Iris pigment epithelial cell (primary cell): Measurements from ENCODE around the gene MND1.

Experiments used
- DNase-seq: peaks from one replicate; pipeline ENCODE4 v3.0.0-alpha.2; 2011; ENCODE audit warnings: low read depth

The MND1 gene, protein sequence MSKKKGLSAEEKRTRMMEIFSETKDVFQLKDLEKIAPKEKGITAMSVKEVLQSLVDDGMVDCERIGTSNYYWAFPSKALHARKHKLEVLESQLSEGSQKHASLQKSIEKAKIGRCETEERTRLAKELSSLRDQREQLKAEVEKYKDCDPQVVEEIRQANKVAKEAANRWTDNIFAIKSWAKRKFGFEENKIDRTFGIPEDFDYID

DNA sequence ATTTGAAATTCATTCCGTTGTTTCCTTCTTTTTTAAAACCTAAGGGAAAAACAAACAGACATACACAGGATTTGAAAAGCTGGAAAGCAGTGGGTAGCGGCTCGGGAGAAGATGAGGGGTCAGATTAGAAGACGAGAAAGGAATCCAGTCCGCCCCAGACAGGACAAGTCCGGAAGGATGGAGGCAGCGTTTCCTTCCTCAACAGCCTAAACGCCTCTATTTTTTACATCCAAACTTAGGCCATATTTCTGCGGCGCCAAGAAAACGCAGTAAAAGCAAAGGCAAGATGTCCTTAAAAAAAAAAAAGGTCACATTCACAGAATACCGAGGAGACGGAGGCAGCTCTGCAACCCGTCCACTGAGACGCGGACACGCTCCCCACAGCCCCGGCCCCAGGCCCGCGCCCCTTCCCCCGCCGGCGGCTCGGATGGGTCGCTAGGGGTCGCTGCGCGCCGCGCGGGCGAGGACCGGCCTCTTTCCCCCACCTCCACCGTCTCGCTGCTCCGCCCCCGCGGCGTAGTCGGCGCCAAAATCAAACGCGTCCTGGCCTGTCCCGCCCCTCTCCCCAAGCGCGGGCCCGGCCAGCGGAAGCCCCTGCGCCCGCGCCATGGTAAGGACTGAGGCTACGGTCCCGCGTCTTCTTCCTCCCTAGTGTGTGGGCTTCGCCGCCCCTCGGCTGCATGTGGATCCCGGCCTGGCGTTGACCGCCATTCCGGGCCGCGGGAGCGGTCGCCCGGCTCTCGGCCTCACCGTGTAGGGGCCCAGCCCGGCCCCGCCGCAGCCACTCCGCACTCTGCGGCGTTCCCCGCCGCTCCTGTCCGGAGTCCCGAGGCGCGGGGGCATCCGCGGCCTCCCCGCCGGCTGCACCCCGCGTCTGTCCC, at the start of gene MND1:
Gene MND1 (plus strand): TSS at position 558 of the 881 bp plus-strand sequence. CDS start 50 bp downstream, at position 608.
- peak; percentile 70 for DNase-seq

DNA sequence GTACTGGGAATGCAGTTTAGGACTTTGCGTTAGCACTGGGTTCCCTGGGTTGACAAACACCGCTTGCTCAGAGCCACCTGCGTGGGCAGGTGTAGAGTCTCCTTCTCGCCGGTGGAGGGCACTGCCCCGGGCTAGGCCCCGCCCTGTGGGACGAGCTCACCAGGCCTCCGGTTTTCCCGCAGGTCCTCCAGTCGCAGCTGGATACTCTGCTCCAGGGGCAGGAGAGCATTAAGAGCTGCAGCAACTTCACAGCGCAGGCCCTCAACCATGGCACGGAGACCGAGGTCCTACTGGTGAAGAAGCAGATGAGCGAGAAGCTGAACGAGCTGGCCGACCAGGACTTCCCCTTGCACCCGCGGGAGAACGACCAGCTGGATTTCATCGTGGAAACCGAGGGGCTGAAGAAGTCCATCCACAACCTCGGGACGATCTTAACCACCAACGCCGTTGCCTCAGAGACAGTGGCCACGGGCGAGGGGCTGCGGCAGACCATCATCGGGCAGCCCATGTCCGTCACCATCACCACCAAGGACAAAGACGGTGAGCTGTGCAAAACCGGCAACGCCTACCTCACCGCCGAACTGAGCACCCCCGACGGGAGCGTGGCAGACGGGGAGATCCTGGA, 49.2 kb upstream of the MND1 start:
- no peak for DNase-seq

DNA sequence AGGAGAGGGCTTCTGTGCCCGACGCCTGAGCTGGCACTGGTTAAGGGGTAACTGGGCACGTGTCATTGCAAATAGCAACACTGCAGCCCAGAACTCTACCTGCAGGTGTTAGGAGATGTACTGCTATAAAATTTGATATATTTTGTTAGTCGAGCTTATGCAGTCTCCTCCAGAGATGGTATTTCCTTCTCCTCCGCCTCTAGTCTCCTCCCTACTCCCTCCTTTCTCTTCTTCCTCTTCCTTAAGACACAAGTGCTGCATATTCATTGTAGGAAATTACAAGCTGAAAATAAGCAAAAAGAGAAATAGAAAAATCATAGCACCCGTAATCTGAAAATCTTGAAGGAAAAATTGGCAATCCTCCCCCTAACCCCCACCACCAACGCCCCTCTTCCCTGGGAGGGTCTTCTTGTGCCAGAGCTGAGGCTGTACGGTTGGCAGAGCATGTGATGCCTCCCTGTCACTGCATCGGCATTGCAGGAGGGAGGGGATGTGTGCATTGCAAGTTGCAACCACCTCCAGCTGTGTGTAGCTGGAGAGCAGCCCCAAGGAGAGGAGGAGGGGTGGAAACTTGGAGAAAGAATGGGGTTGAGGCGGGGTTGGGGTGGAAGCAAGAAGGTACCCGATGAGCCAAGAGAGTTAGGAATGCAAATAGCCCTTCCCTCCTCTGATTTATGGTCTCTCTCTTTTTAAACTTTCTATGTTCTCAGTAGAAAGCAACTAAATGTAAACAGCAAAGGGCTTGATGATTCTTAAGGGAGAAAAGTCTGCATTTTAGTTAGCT, 48.3 kb upstream of the MND1 start:
- peak; percentile 34 for DNase-seq

DNA sequence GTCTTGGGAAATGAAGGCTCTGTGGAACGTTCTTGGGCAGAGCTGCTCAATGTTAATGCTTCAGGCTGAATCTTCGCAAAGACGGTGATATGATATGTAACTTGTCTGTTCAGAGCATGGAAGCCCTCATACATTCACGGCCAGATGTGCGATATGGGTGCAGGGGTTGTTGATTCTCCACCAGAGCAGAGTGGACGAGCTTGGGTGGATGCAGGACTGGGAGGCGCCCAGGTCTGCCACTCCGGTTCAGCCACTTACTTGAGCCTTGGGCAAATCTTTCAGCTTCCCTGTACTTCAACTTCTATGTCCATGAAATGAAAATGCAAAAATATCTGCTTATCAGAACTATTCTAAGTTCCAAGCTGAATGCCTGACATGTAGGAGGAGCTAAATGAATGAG, 47.4 kb upstream of the MND1 start:
- no peak for DNase-seq

DNA sequence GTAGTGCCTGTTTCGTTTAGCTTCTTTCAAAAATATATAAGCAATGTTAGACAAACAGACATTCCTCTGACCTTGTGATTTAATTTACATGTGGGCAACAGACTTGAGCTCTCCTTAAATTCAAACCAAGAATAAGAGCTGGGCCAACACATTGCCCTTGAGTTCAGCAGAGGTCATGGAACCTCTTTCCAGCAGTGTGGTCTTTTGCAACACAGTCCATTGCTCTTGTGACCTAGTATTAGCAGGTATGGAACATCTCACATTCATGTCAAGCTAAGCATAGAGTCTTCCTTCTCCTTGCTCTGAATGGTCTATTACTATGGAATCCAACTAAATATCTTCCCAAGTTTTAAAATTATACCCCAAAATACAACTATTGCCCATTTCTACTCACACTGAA, 33.7 kb upstream of the MND1 start:
- no peak for DNase-seq

DNA sequence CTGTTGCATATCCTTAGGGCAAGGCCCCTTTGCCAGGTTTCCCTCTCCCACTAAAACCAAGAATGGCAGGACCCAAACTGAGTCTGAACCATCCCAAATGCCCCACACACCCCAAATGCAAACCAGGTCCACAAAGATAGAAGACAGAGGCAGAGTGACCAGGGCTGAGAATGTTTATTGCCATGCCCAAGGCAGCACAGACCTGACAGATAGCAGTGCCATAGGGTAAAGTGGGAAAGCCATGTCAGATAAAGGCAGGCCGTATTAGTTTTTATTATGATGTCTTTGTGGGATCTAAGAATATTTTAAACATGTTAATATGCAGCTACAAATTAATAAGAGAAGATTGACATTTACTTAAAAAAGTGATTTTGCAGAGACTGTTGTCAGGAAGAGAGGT, 29.6 kb upstream of the MND1 start:
- no peak for DNase-seq

DNA sequence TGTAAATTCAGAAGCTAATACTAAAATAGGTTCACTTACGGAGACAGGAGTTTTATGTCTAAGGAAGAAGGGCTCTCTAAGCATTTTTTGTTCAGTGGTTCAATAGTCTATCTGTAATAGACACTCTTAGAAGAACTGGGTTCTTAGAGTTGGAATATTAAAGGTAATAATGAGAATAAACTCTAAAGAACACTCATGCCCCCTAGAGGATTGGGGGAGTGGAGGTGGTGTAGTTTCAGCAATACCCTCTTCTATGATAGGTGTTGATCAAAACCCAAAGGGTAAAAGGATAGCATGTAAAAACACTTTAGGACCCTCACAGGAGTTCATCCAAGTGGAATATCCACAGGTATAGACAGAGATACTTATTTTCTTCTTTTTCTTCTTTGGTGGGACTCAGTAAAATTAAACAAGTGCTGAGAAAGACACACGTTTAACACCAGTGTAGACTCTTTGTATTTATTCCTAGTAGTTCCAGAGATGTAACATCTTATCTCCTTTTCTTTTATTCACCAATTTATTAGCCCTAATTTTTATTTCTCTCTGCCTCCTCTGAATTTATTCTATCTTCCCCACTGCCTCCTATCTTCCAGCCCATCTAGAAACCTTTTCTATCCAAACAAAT, 25.7 kb upstream of the MND1 start:
- DNase-seq, result peak; percentile 58

DNA sequence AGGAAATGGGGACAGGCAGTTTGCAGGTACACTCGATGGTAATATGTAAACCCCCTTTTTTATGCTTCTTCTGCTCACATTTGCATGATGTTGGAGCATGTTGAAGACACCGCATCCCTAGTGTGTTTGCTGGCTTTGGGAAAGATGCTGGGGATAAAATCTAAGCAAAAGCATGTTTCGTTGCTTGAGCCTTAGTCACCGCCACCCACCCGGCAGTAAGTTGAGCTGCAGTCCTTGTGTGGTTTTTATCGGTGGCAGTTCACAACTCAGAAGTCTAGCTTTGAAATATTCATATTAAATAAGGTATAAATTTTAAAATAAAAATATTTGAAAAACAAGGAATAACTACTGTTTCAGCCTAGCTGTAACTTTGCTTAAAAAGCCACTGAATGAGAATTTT, 21.7 kb upstream of the MND1 start:
- DNase-seq, result no peak

DNA sequence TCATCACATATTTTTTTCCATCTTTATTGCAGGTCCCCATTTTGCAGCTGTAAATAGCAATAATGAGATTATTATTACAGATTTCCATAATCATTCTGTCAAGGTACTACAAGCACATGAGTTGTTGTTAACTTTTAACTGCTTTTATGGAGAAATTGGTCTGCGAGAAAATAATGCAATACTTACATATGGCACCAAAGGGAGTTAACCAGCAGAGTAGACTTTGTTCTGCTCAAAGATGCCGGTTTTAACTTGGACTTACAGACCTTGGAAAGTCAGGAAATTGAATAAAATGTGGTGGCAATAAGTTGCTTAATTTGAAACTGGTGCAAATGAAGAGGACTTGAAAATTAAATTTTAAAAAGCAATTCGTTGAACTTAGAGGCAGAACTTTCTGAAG, 20.4 kb upstream of the MND1 start:
- no peak for DNase-seq

DNA sequence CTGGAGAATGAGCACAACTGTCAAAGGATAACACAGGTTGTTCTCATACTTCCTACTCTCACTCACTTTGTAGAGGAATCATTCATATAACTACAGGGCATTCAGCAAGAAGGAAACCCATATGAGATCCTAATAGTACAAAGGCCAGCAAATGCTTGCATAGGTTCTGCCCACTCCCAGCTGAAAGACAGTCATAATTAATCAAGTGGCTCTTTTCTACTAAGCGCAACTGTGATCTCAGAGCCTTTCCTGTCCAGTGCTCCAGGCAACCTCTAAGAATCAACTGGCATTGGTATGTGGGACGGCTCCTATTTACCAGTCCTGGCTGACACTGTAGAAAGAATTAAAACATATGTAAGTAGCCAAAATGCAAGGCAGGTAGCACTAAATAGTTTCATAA, 18.9 kb upstream of the MND1 start:
- no peak for DNase-seq

DNA sequence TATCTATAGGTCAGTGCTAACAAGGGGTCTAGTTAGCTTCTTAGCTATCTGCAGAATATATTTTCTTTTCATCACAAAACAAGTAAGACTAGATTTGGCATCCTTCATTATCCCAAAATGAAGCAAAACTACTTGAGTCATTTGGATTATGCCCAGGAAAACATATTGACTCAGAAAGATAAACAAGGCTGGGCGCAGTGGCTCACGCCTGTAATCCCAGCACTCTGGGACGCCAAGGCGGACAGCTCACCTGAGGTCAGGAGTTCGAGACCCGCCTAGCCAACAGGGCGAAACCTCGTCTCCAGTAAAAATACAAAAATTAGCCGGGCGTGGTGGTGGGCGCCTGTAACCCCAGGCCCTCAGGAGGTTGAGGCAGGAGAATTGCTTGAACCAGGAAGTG, 18.0 kb upstream of the MND1 start:
- DNase-seq, result peak; percentile 54

DNA sequence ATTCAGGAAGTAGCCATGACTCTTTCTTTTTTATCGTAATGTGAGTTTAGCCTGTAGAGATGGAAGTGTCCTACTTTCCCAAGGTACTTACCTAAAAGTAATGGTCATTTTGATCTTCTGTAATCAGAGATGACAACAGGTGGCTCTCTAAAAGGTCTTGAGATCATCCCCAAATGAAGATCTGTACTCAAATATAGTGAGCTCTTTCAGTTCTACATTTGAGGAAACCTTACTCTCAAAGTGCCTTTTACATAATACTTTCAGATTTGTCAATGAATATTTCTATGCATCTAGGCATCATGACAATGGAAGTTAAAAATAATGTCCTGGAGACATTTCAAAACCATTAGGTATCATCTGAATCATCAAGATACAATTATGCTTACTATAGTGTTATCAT, 17.2 kb upstream of the MND1 start:
- DNase-seq, result no peak

DNA sequence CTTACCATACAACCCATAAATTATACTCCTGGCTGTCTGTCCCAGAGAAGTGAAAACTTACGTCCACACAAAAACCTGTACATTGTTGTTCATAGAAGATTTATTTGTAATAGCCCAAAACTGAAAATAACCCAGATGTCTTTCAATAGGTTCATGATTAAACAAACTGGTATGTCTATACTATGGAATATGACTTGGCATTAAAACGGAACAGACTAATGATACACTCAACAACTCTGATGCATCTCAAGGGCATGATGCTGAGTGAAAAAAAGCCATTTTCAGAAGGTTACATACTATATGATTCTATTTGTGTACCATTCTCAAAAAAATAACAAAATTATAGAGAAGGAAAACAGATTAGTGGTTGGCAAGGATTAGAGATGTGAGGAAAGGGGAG, 11.6 kb upstream of the MND1 start:
- DNase-seq, result peak; percentile 59

DNA sequence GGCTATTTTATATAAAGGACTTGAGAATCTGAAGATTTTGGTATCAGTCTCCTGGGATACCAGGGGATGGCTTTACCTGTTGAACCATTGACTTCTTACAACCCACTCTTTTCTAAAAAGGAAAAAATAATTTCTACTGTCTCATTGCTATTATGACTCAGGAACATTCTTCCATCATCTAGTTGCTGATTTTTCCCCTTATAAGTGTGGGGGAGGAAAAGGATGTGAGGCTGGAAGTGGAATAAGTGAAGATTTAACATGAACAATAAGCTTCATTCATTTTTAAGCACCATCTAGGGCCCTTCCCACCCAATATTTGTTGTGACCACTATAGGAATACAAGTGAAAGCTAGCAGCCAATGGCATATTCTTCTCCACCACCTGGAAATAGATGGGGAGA, 10.6 kb upstream of the MND1 start:
- DNase-seq, result no peak

DNA sequence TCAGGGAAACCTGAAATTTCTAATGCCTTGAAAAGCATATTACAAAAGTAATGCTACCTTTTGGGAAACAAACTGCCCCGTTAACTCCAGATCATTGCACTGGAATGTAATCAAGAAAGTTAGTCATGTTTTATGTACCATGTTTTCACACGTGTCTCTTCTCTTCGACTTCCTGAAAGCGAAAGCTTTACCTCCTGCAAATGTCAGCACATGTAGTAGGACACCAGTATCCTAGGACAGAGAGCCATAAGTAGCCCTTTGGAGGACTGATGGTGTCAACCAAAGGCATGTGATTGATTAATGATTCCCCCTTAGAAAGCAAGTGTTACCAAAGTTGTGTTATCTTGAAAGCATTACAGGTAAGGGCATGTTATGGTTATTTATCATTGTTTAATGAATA, 8.8 kb upstream of the MND1 start:
- peak; percentile 67 for DNase-seq

DNA sequence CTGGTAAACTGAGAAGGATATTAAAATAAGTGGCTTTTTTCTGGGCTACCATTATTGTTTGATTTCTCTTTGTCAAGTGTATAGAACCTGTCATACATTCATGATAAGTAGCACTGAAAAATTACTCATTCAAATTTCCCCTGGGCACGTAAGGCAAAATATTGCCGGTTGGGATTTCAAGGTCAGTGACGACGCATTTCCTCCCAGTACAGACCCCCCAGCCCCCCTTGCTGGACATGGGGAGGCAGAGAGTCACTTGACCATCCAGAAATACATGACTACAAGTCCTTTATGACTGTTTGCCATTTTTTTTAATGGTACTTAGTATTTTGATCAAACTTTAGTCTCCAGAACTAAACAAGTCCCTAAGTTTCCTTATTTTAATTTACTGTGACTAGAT, 6.8 kb upstream of the MND1 start:
- no peak for DNase-seq

DNA sequence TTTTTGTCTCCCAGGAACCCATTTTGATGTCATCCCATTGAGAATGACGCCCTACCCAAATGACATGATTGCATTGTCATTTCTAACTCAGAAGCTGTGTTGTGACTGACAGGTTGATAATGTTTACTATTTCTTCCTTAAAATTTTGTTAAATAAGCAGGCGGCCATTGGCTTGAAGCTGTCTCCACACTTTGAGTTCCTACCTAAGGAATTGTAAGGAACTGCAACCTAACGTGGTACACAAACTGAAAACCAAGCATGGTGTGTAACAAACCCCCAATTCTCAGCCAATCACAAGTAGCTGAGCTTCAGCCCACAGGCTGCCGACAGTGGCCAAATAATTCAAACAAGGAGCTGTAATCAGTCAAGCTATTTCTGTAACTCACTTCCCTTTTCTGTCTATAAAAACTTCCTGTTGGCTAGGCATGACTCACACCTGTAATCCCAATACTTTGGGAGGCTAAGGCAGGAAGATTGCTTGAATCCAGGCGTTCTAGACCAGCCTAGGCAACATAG, 2.9 kb upstream of the MND1 start:
- DNase-seq, result peak; percentile 71

DNA sequence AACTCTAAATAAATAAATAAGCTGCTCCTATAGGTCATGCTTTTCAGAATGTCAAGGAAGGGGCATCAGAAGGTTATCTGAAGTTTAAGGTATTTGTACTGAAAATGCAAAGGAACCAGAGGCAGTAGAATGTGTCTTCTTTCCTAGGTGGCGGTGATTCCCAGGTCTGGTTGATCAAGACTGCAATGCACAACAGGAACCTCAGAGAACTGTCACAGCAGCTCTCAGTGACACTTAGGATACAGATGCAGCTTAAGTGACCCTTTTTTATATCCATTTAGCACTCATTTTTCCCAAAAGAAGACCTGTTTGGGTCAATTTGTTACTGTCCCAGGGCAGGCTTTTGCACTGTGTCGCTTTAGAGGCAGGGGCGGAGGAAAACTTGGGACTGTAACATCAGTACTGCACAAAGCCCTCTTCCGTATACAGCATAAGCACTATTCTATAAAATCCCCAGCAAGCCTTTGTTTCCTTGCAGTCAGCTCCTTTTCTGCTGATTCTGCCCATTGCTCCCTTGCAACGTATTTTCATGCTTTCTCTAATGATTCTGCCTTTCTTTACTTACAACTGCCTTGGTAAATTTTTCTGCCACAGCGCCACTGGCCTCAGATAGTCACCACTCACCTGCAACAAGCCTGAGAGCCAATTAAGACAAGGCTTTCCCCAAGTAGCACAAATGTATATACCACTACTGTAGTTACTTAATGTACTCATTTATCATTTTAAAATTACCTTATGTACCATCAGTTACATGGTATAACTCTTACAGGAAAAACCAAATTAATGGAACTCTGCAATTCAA, 1.5 kb upstream of the MND1 start:
- DNase-seq, result no peak

DNA sequence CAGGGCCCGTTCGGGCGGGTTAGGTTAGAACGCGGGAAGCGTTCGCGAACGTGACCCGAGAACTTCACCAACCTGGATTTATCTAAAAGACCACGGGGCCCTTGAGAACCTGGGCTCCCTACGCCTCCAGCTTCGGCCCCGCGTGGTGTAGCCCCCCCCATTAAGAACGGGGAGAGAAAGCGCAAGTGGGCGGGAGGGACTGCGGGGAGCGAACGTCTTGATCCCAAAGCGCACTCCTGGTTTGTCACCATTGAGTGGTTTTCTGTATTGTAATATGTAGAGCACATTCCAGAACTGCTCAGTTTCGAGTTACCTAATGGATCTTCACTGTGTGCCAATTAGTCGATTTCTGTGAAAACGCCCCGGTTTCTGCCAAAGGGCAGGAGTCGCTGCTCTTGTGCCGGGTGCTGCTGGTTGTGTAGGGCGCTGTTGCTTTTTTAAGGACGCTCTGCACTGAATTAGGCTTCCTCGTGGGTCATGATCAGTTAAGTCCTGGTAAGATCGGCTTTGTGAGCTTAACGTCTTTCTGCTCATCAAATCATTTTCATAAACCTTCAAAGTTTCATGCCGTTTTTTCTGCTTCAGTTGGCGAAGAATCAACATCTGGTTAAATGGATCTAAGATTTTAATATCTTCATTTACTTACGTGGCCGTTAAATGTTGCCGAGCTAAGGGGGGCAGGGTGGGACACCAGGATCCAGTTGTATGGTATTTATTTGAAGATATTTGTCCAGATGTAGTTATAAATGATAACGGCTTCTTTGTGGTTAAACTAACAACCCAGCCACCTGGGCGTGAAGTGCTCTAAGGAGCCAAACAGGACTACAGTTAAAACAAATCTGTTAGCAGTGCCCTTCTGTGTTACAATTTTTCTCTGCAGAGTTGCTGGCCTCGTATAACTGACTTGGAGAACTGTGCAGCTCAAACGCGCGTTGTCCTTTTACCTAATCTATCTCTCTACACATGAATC, 809 bp downstream of the MND1 start:
- DNase-seq, result peak; percentile 67

DNA sequence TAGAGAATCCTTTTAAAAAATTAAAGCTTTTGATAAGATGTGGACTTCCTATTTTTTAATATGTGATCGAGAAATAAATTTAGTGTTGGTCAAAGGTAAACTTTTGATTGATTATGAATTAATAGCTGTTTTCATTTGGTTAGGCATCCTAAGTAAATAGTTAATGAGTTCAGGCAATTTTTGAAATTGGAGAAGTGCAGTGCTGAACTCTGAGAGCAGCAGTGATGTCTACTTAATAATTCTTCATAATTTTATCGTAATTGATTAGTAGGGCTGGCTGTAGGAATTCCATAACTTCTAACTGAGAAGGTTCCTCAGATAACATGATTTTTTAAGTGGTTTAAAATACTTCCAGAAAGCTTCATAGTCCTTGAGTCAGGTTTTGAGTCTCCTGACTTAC, 1.5 kb downstream of the MND1 start:
- no peak for DNase-seq
